Glutamatergic neuron (in vitro differentiated cells): ENCODE results near the gene ARHGEF26. TPM values are rescaled to one million over a fixed set of nuclear protein-coding genes. Genes with fewer than 3 reads are reported as not detected.

Experiments used
- DNase-seq: peaks from one replicate; pipeline ENCODE4 v3.0.0; 2022
- H3K27ac Mint-ChIP-seq: one replicate; pipeline ENCODE4 v1.8.0; 2020; ENCODE audit warnings: mild to moderate bottlenecking, mixed read lengths, inconsistent platforms; ENCODE audit not compliant: unreplicated experiment
- H3K27me3 Mint-ChIP-seq: one replicate; pipeline ENCODE4 v1.8.0; 2020; ENCODE audit warnings: mild to moderate bottlenecking, moderate library complexity, mixed read lengths, inconsistent platforms; ENCODE audit not compliant: unreplicated experiment
- H3K36me3 Mint-ChIP-seq: one replicate; pipeline ENCODE4 v1.8.0; 2020; ENCODE audit warnings: mild to moderate bottlenecking, mixed read lengths, inconsistent platforms; ENCODE audit not compliant: unreplicated experiment
- H3K4me1 Mint-ChIP-seq: one replicate; pipeline ENCODE4 v1.8.0; 2020; ENCODE audit warnings: mild to moderate bottlenecking, low read depth, mixed read lengths, inconsistent platforms; ENCODE audit not compliant: unreplicated experiment
- H3K4me3 Mint-ChIP-seq: one replicate; pipeline ENCODE4 v1.8.0; 2020; ENCODE audit warnings: mild to moderate bottlenecking, mixed read lengths, inconsistent platforms; ENCODE audit not compliant: unreplicated experiment
- H3K9me3 Mint-ChIP-seq: one replicate; pipeline ENCODE4 v1.8.0; 2020; ENCODE audit warnings: mild to moderate bottlenecking, moderate library complexity, mixed read lengths, inconsistent platforms; ENCODE audit not compliant: unreplicated experiment
- total RNA-seq: library from RNA; stranded (reverse); fragmentation: NEBNext Ultra II Directional; extraction: Animal tissue kit (Norgen Biotek cat#: 25700); gene quantifications from one replicate; pipeline ENCODE4 v1.2.1, GENCODE V29; 2021; ENCODE audit not compliant: unreplicated experiment
- TF ChIP-seq, protein P1 (sequence below): fragments of 200-600 bp; sonication (generic); IDR thresholded peaks from one replicate; pipeline ENCODE4 v1.5.0; 2021; ENCODE audit not compliant: partially characterized antibody, unreplicated experiment

Gene ARHGEF26
- total RNA-seq, 1 donor from 2014 or later = 4.4 TPM

DNA sequence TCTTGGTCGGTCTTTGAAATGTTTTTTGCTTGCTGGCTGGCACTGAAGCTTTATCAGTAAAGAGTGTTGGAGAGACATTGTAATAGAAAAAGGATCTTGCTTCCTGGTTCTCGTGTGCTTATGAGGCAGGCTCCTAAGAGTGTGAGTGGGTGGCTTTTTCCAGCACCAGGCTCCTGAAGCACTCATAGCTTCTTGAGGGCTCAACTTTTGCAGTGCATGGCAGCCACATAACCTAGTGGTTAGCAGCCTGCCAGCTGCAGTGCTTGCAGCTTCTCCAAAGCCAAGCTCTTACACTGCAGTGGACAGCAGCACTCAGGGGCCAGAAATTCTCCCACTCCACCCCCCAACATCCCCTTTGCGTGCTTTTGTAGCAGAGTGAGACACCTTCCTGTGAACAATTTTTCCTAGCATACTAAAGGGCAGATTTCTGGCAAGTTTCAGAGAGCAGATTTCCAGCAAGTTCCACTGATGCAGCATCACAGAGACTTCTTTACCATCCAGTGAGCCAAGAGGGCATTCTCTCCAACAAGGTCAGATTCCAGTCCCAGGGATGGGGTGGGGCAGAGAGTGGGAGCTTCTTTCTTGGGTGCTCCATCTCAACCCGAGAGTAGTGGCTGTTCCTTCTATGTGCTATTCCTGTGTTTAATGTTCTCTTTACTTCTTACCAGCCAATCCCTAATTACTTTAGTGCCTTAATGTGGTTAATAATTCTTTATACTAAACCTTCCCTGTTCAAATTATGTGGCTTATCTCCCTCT is 15.8 kb upstream of the ARHGEF26 start:
- Mint-ChIP-seq H3K4me3 (no peak overlapping the region), H3K27ac (no peak overlapping the region), H3K9me3 (no peaks in the 10 kb centered on the region), H3K36me3 (no peaks in the 10 kb centered on the region), H3K27me3 (no peaks in the 10 kb centered on the region), H3K4me1 (peaks cover 12% of the 10 kb centered on the region)
- DNase-seq = no peak
- TF ChIP-seq, protein P1, sequence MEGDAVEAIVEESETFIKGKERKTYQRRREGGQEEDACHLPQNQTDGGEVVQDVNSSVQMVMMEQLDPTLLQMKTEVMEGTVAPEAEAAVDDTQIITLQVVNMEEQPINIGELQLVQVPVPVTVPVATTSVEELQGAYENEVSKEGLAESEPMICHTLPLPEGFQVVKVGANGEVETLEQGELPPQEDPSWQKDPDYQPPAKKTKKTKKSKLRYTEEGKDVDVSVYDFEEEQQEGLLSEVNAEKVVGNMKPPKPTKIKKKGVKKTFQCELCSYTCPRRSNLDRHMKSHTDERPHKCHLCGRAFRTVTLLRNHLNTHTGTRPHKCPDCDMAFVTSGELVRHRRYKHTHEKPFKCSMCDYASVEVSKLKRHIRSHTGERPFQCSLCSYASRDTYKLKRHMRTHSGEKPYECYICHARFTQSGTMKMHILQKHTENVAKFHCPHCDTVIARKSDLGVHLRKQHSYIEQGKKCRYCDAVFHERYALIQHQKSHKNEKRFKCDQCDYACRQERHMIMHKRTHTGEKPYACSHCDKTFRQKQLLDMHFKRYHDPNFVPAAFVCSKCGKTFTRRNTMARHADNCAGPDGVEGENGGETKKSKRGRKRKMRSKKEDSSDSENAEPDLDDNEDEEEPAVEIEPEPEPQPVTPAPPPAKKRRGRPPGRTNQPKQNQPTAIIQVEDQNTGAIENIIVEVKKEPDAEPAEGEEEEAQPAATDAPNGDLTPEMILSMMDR = no peak

DNA sequence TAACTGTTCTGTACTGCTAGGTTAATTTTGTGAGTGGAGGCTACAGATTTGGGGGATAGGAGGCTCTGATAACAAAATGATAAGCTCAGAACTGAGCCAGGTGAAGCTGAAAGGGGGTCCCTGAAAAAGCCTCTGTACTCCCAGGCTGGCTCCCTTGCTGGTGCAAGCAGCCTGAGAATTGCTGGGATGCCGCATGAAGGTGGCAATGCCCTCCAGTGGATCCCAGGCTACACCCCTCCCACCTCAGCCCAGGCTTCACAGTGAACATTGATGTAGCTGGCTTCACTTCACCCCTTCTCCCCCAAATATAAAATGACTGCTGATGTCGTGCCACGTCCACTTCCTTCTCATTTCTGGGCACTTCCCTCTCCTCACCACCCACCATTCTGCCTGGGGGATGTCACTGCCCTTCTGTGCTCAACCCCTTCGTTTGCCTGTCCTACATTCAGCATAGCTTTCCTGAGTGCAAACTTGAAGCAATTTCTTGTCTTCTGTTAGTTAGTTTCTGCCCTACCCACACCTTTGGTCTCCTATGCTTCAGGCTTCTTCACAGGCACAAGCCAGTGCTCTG is 9.7 kb upstream of the ARHGEF26 start:
- TF ChIP-seq, protein P1 = no peak
- H3K4me1 Mint-ChIP-seq = peaks cover 5% of the 10 kb centered on the region
- DNase-seq = no peak
- H3K9me3 Mint-ChIP-seq = no peaks in the 10 kb centered on the region
- no peak overlapping the region for H3K4me3 Mint-ChIP-seq
- no peak overlapping the region for H3K27ac Mint-ChIP-seq
- H3K27me3 Mint-ChIP-seq = peaks cover 2% of the 10 kb centered on the region
- no peaks in the 10 kb centered on the region for H3K36me3 Mint-ChIP-seq

DNA sequence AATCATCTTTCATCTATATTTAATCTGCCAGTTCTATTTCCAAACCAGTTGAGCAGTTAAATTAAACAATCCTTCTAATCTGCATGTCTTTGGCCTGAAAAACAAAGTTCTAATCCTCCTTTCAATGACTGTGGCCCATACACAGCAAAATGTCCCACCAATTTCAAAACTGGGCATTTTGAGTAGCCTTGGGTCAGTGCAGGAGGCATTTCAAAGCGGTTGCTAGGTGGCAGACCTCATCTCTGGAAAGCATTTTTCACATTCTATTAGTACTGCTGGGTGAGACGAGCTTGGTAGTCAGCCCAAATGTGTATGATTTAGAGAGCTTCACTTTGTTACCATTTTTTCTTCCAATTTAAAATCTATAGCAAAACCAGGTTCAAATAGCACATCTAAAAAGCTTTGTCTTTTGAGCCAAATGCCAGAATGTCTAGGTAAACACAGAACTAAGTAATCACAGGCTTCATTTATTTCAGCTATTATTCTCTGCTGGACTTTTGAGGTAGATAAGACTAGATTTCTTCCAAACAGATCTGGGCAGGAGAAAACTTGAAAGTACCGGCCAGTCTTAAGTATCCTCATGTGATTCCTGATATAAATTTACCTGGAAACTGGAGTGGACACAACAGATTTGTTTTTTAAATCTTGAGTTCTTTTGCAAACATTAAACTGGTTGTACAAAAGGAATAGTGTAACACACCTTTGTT is 8.9 kb upstream of the ARHGEF26 start:
- DNase-seq = no peak
- no peaks in the 10 kb centered on the region for H3K9me3 Mint-ChIP-seq
- TF ChIP-seq, protein P1 = no peak
- no peak overlapping the region for H3K27ac Mint-ChIP-seq
- H3K36me3 Mint-ChIP-seq = no peaks in the 10 kb centered on the region
- no peak overlapping the region for H3K4me3 Mint-ChIP-seq
- H3K4me1 Mint-ChIP-seq = peaks cover 5% of the 10 kb centered on the region
- H3K27me3 Mint-ChIP-seq = peaks cover 2% of the 10 kb centered on the region

DNA sequence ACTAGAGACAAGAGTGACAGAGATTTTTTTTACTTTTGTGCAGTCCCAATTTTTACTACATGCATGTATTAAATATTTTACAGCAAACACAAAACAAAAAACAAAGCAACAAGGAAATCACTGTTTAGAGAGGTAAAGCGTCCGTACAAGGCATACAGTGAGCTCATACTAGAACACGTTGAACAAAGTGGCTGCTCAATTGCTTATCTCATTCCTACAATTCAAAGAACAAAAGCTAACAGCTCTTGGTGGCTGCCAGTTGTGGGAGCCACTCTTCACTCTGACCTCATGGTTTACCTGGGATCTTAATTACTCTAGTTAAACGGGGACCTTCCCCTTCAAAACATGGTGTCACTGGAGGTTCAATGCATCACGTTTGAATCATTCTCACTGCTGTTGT is 7.6 kb upstream of the ARHGEF26 start:
- no peak overlapping the region for H3K4me3 Mint-ChIP-seq
- H3K27me3 Mint-ChIP-seq = peaks cover 2% of the 10 kb centered on the region
- H3K27ac Mint-ChIP-seq = no peak overlapping the region
- H3K9me3 Mint-ChIP-seq = no peaks in the 10 kb centered on the region
- peaks cover 5% of the 10 kb centered on the region for H3K4me1 Mint-ChIP-seq
- TF ChIP-seq, protein P1 = no peak
- no peaks in the 10 kb centered on the region for H3K36me3 Mint-ChIP-seq
- DNase-seq = no peak

DNA sequence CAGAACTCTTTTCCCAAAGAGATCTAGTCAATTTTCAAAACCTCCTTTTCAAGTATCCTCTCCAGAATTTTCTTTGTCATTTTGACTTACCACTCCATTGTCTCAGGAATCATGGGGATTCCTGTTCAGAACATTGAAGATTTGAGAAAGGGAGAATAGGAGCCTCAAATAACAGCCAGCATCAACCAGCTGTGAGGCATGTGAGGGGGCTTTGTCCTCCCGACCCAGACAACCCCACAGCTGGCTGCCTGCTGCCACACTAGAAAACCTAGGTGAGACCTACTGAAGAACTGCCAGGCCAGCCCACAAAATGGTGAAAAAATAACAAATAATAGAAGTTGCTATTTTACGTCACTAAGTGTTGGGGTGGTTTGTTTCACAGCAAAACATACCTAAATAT is 5.9 kb upstream of the ARHGEF26 start:
- Mint-ChIP-seq H3K36me3 (no peaks in the 10 kb centered on the region), H3K4me1 (no peaks in the 10 kb centered on the region), H3K4me3 (no peak overlapping the region), H3K9me3 (no peaks in the 10 kb centered on the region), H3K27me3 (peaks cover 2% of the 10 kb centered on the region), H3K27ac (no peak overlapping the region)
- TF ChIP-seq, protein P1 = no peak
- no peak for DNase-seq
